GM12878 (cell line): ENCODE measurements around the gene THADA. TPM values are rescaled to one million over a fixed set of nuclear protein-coding genes. Genes with fewer than 3 reads are reported as not detected.

Experiments
- CREM ChIP-seq: IDR thresholded peaks from 2 replicates; pipeline ENCODE4 v1.6.1; 2014; ENCODE audit warnings: antibody characterized with exemption, low read depth
- ELK1 ChIP-seq: IDR thresholded peaks from 2 replicates; pipeline ENCODE4 v1.6.1; 2012; ENCODE audit warnings: low read depth, low read length, improper control_type of control experiment
- IKZF1 ChIP-seq: fragments of 450-650 bp; conservative IDR thresholded peaks from 2 replicates; pipeline ENCODE4 v1.6.1; 2017; ENCODE audit warnings: antibody characterized with exemption, mild to moderate bottlenecking
- IKZF2 ChIP-seq, 2 experiments: fragments of 450-650 bp; IDR thresholded peaks; 2 replicates each; pipeline ENCODE4 v1.6.1; 2017; ENCODE audit warnings: mild to moderate bottlenecking in 2 of 2, moderate library complexity in 2 of 2
- IRF4 ChIP-seq: IDR thresholded peaks from 2 replicates; pipeline ENCODE4 v1.6.1; 2011; ENCODE audit warnings: low read depth, low read length
- JUND ChIP-seq: IDR thresholded peaks from 2 replicates; pipeline ENCODE4 v1.6.1; 2012; ENCODE audit warnings: low read depth, mild to moderate bottlenecking, low read length, improper control_type of control experiment, moderate library complexity
- MAX ChIP-seq: IDR thresholded peaks from 2 replicates; pipeline ENCODE4 v1.6.1; 2012; ENCODE audit warnings: low read depth, low read length, improper control_type of control experiment
- MTA2 ChIP-seq: fragments of 450-650 bp; IDR thresholded peaks from 2 replicates; pipeline ENCODE4 v1.6.1; 2016; ENCODE audit warnings: low read depth, mild to moderate bottlenecking, moderate library complexity
- MYC ChIP-seq: IDR thresholded peaks from 2 replicates; pipeline ENCODE4 v1.6.1; 2011; ENCODE audit warnings: mild to moderate bottlenecking, low read length, moderate library complexity, inconsistent platforms; ENCODE audit not compliant: insufficient read depth, insufficient replicate concordance, insufficient read length, severe bottlenecking
- NFXL1 ChIP-seq: fragments of 450-650 bp; IDR thresholded peaks from 2 replicates; pipeline ENCODE4 v1.6.1; 2017; ENCODE audit warnings: antibody characterized with exemption, mild to moderate bottlenecking, borderline replicate concordance
- NKRF ChIP-seq: fragments of 450-650 bp; conservative IDR thresholded peaks from 2 replicates; pipeline ENCODE4 v1.6.1; 2017; ENCODE audit warnings: mild to moderate bottlenecking, moderate library complexity
- NR2F1 ChIP-seq: fragments of 450-650 bp; conservative IDR thresholded peaks from 2 replicates; pipeline ENCODE4 v1.6.1; 2017; ENCODE audit warnings: mild to moderate bottlenecking
- POLR2AphosphoS2 ChIP-seq: IDR thresholded peaks from 2 replicates; pipeline ENCODE4 v1.6.1; 2011; ENCODE audit warnings: low read depth, mild to moderate bottlenecking, low read length, improper control_type of control experiment, moderate library complexity
- REST ChIP-seq: IDR thresholded peaks from 2 replicates; pipeline ENCODE4 v1.6.1; 2012; ENCODE audit warnings: mild to moderate bottlenecking, low read depth, low read length
- SUPT20H ChIP-seq: IDR thresholded peaks from 2 replicates; pipeline ENCODE4 v1.6.1; 2011; ENCODE audit warnings: low read depth, mild to moderate bottlenecking, low read length, moderate library complexity, borderline replicate concordance; ENCODE audit not compliant: control insufficient read depth
- SUZ12 ChIP-seq: fragments of 200-600 bp; sonication (generic); IDR thresholded peaks from one replicate; pipeline ENCODE4 v1.6.1; 2018; ENCODE audit warnings: antibody characterized with exemption, mild to moderate bottlenecking; ENCODE audit not compliant: unreplicated experiment
- USF2 ChIP-seq: IDR thresholded peaks from 2 replicates; pipeline ENCODE4 v1.6.1; 2011; ENCODE audit warnings: low read depth, low read length, improper control_type of control experiment, borderline replicate concordance
- ZBED1 ChIP-seq: IDR thresholded peaks from 2 replicates; pipeline ENCODE4 v1.6.1; 2016; ENCODE audit warnings: borderline replicate concordance
- polyA plus RNA-seq, 11 experiments: library from polyadenylated mRNA; depleted of rRNA in 4 of 11; unstranded in 6 of 11; stranded (reverse) in 5 of 11; fragments of >200 nt; fragmentation: Nextera tagmentation in 4 of 11; fragmentation: Illumina TruSeq in 1 of 11; extraction: Ambion mirVana in 4 of 11; extraction: Trizol in 1 of 11; gene quantifications; 1 replicate in 1 of 11; 2 replicates in 10 of 11; pipeline versions ENCODE4 v1.2.1 to v1.2.3, GENCODE V29; 2011 to 2016; ENCODE audit warnings: inconsistent platforms in 2 of 11, missing spikeins in 2 of 11, low read depth in 1 of 11
- total RNA-seq, 4 experiments: library from RNA; depleted of rRNA in 3 of 4; stranded (reverse); fragments of >200 nt in 3 of 4; fragmentation: Illumina TruSeq in 1 of 4; extraction: Trizol in 1 of 4; gene quantifications; 2 replicates each; pipeline versions ENCODE4 v1.2.1 to v1.2.3, GENCODE V29; 2013 to 2021

THADA gene
- total and polyA plus RNA-seq, 10 of the 15 experiments (the other 5 are each of a cell fraction or from before 2014, with no cell fraction given), result 14.6 to 33.2 (median 23.2) TPM

- no peak for TF ChIP-seq REST
- peak; percentile 62; the same call in 1 of the 2 replicates for TF ChIP-seq MAX
- TF ChIP-seq NFXL1, result 0 out of 2 replicates have a peak, but pooled peaks have one; percentile 52
- TF ChIP-seq IKZF2 (IDR thresholded peaks at IDR 0.05), result no peak; a peak in 1 of 4 replicates
- no peak for TF ChIP-seq JUND
- 0 out of 2 replicates have a peak, but pooled peaks have one; percentile 17 for TF ChIP-seq IRF4
- no peak for TF ChIP-seq SUPT20H
- no peak for TF ChIP-seq SUZ12
- TF ChIP-seq CREM, result no peak
- no peak for TF ChIP-seq ZBED1
- peak; percentile 81 for TF ChIP-seq IKZF1
- peak; percentile 65 for TF ChIP-seq MYC
- no peak for TF ChIP-seq MTA2
- no peak for TF ChIP-seq ELK1
- TF ChIP-seq POLR2AphosphoS2, result 0 out of 2 replicates have a peak, but pooled peaks have one; percentile 0
- TF ChIP-seq NKRF, result peak; percentile 36; the same call in 1 of the 2 replicates
- TF ChIP-seq NR2F1, result no peak
- TF ChIP-seq USF2, result no peak
Measured at GRCh38 chr2:43225093-43225787, 370.6 kb downstream of the THADA start (continued).
